Large intestine (tissue), 3 donors: Measurements from ENCODE around the gene PTPN13. TPM values are rescaled to one million over a fixed set of nuclear protein-coding genes. Genes with fewer than 3 reads are reported as not detected.

Experiments used
- DNase-seq, 2 donors: peaks; one replicate each; pipeline versions ENCODE4 v3.0.0 to v3.0.0-alpha.2; 2013
- H3K27ac ChIP-seq: one replicate; pipeline ENCODE4 v1.5.1; 2013; ENCODE audit warnings: low read length
- H3K27me3 ChIP-seq: 2 replicates; pipeline ENCODE4 v1.6.1; 2013; ENCODE audit warnings: low read length; ENCODE audit not compliant: control insufficient read depth, insufficient read depth
- H3K36me3 ChIP-seq: 2 replicates; pipeline ENCODE4 v1.6.1; 2013; ENCODE audit warnings: low read length; ENCODE audit not compliant: control insufficient read depth, insufficient read depth
- H3K4me1 ChIP-seq: one replicate; pipeline ENCODE4 v1.6.1; 2013; ENCODE audit warnings: low read length; ENCODE audit not compliant: control insufficient read depth, insufficient read depth
- H3K4me3 ChIP-seq: one replicate; pipeline ENCODE4 v1.5.1; 2013; ENCODE audit warnings: low read length
- H3K9me3 ChIP-seq: one replicate; pipeline ENCODE4 v1.6.1; 2013; ENCODE audit warnings: mild to moderate bottlenecking, low read depth, low read length, moderate library complexity; ENCODE audit not compliant: control insufficient read depth
- WGBS: methylation state at CpG from one replicate; pipeline ENCODE4 v1.1.5; 2013; ENCODE audit warnings: low lambda C conversion rate; ENCODE audit not compliant: insufficient coverage; 5-methylcytosine and 5-hydroxymethylcytosine counted together
- polyA plus RNA-seq: library from polyadenylated mRNA; unstranded; fragments of 120-200 nt; gene quantifications from one replicate; pipeline ENCODE4 v1.2.1, GENCODE V29; 2013

Gene PTPN13
- polyA plus RNA-seq, 1 donor = 6.1 TPM

DNA sequence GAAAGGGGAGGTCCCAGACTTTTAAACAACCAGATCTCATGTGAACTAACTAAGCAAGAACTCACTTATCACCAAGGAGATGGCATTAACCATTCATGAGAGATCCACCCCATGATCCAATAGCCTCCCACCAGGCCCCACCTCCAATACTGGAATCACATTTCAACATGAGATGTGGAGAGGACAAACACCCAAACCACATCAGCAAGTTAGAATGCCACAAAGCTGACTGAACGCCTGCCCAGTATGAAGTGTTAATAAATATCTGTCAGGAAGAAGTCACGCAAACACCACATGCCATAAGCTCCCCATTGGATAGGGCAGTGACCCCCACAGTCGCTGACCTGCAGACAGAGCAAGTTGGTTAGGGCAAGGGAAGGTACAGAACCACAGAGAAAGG lies 240.8 kb downstream of the PTPN13 start:
- H3K36me3 ChIP-seq = no peaks in the 10 kb centered on the region
- DNase-seq = no peak
- no peaks in the 10 kb centered on the region for H3K9me3 ChIP-seq
- no peak overlapping the region for H3K27ac ChIP-seq
- no peaks in the 10 kb centered on the region for H3K27me3 ChIP-seq
- WGBS = no CpG with 5 or more reads among the region's 3 CpGs
- H3K4me1 ChIP-seq = no peaks in the 10 kb centered on the region
- no peak overlapping the region for H3K4me3 ChIP-seq

DNA sequence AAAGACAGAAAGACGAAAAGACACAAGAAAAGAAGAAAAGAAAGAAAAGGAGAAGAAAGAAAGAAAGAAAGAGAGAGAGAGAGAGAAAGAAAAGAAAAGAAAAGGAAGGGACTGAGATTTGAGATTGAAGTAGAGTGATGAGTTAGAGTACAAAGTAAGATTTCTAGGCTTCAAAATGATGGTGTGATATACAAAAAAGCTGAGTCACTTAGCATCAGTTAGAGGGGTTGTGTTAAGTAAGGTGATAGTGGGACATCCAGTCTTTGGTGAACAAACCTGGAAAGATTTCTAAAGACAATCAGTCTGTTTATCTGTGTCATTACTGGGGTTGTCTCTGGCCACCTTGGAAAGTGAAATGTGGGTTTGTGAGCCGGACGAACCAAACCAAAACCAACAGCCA lies 241.6 kb downstream of the PTPN13 start:
- DNase-seq = no peak
- Histone ChIP-seq H3K27ac (no peak overlapping the region), H3K27me3 (no peaks in the 10 kb centered on the region), H3K4me1 (no peaks in the 10 kb centered on the region), H3K36me3 (no peaks in the 10 kb centered on the region), H3K4me3 (no peak overlapping the region), H3K9me3 (no peaks in the 10 kb centered on the region)
- WGBS = 100% methylated on average over 1 of the region's 3 CpGs

- no peak for DNase-seq
- Histone ChIP-seq H3K27me3 (no peaks in the 10 kb centered on the region), H3K4me3 (no peak overlapping the region), H3K36me3 (no peaks in the 10 kb centered on the region), H3K27ac (no peak overlapping the region), H3K4me1 (no peaks in the 10 kb centered on the region), H3K9me3 (no peaks in the 10 kb centered on the region)
- 60% methylated on average over 1 of the region's 5 CpGs for WGBS
Measured at GRCh38 chr4:86837691-86838503, 243.8 kb downstream of the PTPN13 start.

GRCh38 chr4:86840858-86841257 lies 246.7 kb downstream of the PTPN13 start:
- DNase-seq = no peak
- no peaks in the 10 kb centered on the region for H3K9me3 ChIP-seq
- no peaks in the 10 kb centered on the region for H3K4me1 ChIP-seq
- no peaks in the 10 kb centered on the region for H3K36me3 ChIP-seq
- no peak overlapping the region for H3K27ac ChIP-seq
- H3K27me3 ChIP-seq = no peaks in the 10 kb centered on the region
- WGBS = 100% methylated on average over 1 of the region's 1 CpG
- no peak overlapping the region for H3K4me3 ChIP-seq

- H3K27ac ChIP-seq = no peak overlapping the region
- no peak for DNase-seq
- no CpG with 5 or more reads among the region's 1 CpG for WGBS
Measured at GRCh38 chr4:86841309-86841708, 247.2 kb downstream of the PTPN13 start.

DNA sequence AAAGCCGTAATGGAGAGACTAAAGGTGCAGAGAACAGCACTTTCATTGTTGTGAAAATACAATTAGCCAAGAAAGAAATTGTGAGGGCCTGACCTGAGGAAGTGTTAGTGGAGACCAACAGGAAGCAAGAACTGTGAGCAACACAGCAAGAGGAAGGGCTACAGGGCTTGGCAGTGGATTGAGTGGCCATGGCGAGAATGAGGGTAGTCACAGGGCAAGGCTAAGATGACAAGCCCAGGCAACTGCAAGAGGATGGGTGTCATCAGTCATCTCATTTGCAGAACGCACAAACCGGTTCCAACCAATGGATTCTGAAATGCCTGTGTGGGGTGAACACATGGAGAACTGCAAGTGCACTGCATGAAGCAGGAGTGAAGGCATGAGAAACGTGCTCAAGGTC lies 251.5 kb downstream of the PTPN13 start:
- Histone ChIP-seq H3K27ac (no peak overlapping the region), H3K4me1 (no peaks in the 10 kb centered on the region), H3K36me3 (no peaks in the 10 kb centered on the region), H3K27me3 (no peaks in the 10 kb centered on the region), H3K9me3 (no peaks in the 10 kb centered on the region), H3K4me3 (no peak overlapping the region)
- DNase-seq = no peak
- 67% methylated on average over 1 of the region's 5 CpGs for WGBS

More at GRCh38 chr4:86841309-86841708, 247.2 kb downstream of the PTPN13 start:
- no peaks in the 10 kb centered on the region for H3K9me3 ChIP-seq
- no peaks in the 10 kb centered on the region for H3K4me1 ChIP-seq
- H3K4me3 ChIP-seq = no peak overlapping the region
- no peaks in the 10 kb centered on the region for H3K36me3 ChIP-seq
- no peaks in the 10 kb centered on the region for H3K27me3 ChIP-seq

GRCh38 chr4:86846921-86847320 lies 252.8 kb downstream of the PTPN13 start:
- Histone ChIP-seq H3K27me3 (no peaks in the 10 kb centered on the region), H3K4me3 (no peak overlapping the region), H3K27ac (no peak overlapping the region), H3K9me3 (no peaks in the 10 kb centered on the region), H3K36me3 (no peaks in the 10 kb centered on the region), H3K4me1 (no peaks in the 10 kb centered on the region)
- no peak for DNase-seq

- Histone ChIP-seq H3K27ac (no peak overlapping the region), H3K4me1 (no peaks in the 10 kb centered on the region), H3K27me3 (no peaks in the 10 kb centered on the region), H3K4me3 (no peak overlapping the region), H3K36me3 (no peaks in the 10 kb centered on the region), H3K9me3 (no peaks in the 10 kb centered on the region)
- DNase-seq = no peak
- 88% methylated on average over 2 of the region's 4 CpGs for WGBS
Measured at GRCh38 chr4:86847571-86847970, 253.5 kb downstream of the PTPN13 start.

DNA sequence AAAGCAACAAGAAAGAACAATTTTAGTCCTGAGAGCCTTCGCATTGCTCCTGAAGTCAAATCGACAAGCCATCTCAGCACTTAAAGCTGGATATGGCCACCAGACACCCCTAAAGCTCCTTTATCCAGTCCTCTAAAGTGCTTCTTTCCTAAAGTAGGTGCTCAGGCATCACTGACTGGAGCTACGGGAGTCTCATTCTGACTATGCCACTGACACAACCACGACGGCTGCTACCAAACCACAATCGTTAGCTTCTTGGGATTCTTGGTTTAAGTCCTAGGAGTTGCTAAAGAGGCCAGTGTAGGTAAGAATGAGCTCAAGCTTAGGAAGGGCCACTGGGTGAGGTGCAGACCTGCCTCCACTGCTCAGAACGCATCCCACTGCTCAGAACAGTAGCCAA lies 254.0 kb downstream of the PTPN13 start:
- no peaks in the 10 kb centered on the region for H3K27me3 ChIP-seq
- no peaks in the 10 kb centered on the region for H3K4me1 ChIP-seq
- no peak overlapping the region for H3K27ac ChIP-seq
- no peak for DNase-seq
- H3K4me3 ChIP-seq = no peak overlapping the region
- WGBS = no CpG with 5 or more reads among the region's 7 CpGs
- no peaks in the 10 kb centered on the region for H3K36me3 ChIP-seq
- H3K9me3 ChIP-seq = no peaks in the 10 kb centered on the region

GRCh38 chr4:86848732-86849619 lies 254.9 kb downstream of the PTPN13 start, which contains the start of gene SLC10A6:
Gene SLC10A6 (minus strand): TSS chr4:86849384. CDS start chr4:86849115, 269 bp downstream.
- 92% methylated on average over 2 of the region's 11 CpGs for WGBS
- Histone ChIP-seq H3K36me3 (no peaks in the 10 kb centered on the region), H3K4me3 (no peak within 1 kb of the TSS), H3K4me1 (no peaks in the 10 kb centered on the region), H3K27me3 (no peaks in the 10 kb centered on the region), H3K27ac (no peak within 1 kb of the TSS), H3K9me3 (no peaks in the 10 kb centered on the region)
- DNase-seq = no peak
